Right atrium auricular region (tissue), 2 donors: Measurements from ENCODE around the gene GPR137. TPM values are rescaled to one million over a fixed set of nuclear protein-coding genes. Genes with fewer than 3 reads are reported as not detected.

ENCODE experiments used
- DNase-seq: peaks from one replicate; pipeline ENCODE4 v3.0.0-alpha.2; 2019; ENCODE audit warnings: low spot score
- H3K27ac ChIP-seq, 2 donors: fragments of 200-600 bp; sonication (generic); 1 replicate in 1 of 2; 2 replicates in 1 of 2; pipeline ENCODE4 v1.5.1; 2016 to 2019
- H3K27me3 ChIP-seq, 2 donors: fragments of 200-600 bp; sonication (generic); one replicate each; pipeline versions ENCODE4 v1.5.1 to v1.6.0; 2017 to 2019
- H3K36me3 ChIP-seq: fragments of 200-600 bp; sonication (generic); one replicate; pipeline ENCODE4 v1.5.1; 2016
- H3K4me1 ChIP-seq, 2 donors: fragments of 200-600 bp; sonication (generic); one replicate each; pipeline versions ENCODE4 v1.5.1 to v1.6.0; 2017 to 2019
- H3K4me3 ChIP-seq, 2 donors: fragments of 200-600 bp; sonication (generic); 1 replicate in 1 of 2; 2 replicates in 1 of 2; pipeline ENCODE4 v1.5.1; 2017 to 2019; ENCODE audit warnings: mild to moderate bottlenecking in 1 of 2, moderate library complexity in 1 of 2
- H3K9me3 ChIP-seq, 2 donors: fragments of 200-600 bp; sonication (generic); one replicate each; pipeline ENCODE4 v1.5.1; 2019
- total RNA-seq, 2 donors: library from RNA; depleted of rRNA; stranded (reverse); fragments of >200 nt; gene quantifications; one replicate each; pipeline ENCODE4 v1.1.0, GENCODE V29; 2016
- TF ChIP-seq, protein P1 (sequence below), 2 donors: fragments of 200-600 bp; sonication (generic); IDR thresholded peaks; one replicate each; pipeline ENCODE4 v1.5.1; 2019; ENCODE audit warnings: antibody characterized with exemption in 2 of 2

GPR137 gene
- total RNA-seq, 2 donors from 2014 or later = 22.1 to 23.5 TPM

DNA sequence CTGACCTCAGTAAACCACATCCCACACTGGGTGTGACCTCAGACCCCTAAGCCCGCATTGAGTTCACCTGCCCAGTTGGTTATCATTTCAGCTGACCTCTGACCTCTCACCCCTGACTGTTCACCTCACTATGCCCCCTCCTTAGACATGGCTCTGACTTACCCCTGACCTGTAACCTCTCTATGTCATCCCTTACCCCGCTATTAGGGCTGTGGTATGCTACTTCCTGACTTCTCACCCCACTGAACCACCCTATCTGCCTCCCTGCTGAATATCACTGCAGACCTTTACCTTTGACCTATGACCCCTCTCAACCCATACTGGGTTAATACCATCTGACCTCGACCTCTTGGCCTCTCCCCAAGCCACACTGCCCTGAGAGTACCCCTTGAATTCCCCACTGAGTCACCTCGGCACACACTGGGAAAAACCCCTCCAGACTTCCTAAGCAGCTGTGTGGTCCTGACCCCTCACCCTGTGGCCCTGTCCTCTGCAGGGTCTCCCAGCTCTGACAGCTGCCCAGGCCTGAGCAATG lies 26.0 kb upstream of the GPR137 start:
- no peaks in the 10 kb centered on the region for H3K27me3 ChIP-seq
- no peaks in the 10 kb centered on the region for H3K4me1 ChIP-seq
- peaks cover 61% of the 10 kb centered on the region for H3K36me3 ChIP-seq
- no peak overlapping the region for H3K4me3 ChIP-seq
- H3K27ac ChIP-seq = no peak overlapping the region
- no peaks in the 10 kb centered on the region for H3K9me3 ChIP-seq
- TF ChIP-seq, protein P1, sequence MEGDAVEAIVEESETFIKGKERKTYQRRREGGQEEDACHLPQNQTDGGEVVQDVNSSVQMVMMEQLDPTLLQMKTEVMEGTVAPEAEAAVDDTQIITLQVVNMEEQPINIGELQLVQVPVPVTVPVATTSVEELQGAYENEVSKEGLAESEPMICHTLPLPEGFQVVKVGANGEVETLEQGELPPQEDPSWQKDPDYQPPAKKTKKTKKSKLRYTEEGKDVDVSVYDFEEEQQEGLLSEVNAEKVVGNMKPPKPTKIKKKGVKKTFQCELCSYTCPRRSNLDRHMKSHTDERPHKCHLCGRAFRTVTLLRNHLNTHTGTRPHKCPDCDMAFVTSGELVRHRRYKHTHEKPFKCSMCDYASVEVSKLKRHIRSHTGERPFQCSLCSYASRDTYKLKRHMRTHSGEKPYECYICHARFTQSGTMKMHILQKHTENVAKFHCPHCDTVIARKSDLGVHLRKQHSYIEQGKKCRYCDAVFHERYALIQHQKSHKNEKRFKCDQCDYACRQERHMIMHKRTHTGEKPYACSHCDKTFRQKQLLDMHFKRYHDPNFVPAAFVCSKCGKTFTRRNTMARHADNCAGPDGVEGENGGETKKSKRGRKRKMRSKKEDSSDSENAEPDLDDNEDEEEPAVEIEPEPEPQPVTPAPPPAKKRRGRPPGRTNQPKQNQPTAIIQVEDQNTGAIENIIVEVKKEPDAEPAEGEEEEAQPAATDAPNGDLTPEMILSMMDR (IDR thresholded peaks at IDR 0.05) = no peak
- no peak for DNase-seq

DNA sequence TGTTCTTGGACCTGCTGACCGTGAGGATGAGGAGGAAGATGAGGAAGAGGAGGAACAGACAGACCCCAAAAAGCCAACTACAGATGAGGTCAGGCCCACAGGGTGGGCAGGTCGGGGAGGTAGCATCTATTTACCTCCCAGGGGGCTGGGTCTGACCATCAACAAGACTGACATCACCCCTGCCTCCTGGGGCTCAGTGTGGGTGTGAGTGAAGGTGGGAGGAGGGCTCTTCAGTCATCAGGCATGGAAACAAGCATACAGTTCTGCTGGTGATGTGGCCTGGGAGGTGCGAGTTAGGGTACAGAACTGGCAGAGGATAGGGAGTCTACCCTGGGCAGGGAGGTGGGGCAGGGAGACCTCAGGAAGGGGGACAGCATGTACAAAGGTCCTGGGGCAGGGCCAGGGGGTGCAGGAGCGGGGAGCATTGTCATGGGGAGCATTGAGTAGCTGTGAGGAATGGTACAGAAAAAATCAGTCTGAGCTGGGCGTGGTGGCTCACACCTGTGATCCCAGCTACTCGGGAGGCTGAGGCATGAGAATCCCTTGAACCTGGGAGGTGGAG lies 25.4 kb upstream of the GPR137 start:
- peaks cover 63% of the 10 kb centered on the region for H3K36me3 ChIP-seq
- no peaks in the 10 kb centered on the region for H3K4me1 ChIP-seq
- DNase-seq = no peak
- TF ChIP-seq, protein P1 (IDR thresholded peaks at IDR 0.05) = no peak
- H3K27me3 ChIP-seq = no peaks in the 10 kb centered on the region
- H3K9me3 ChIP-seq = no peaks in the 10 kb centered on the region
- no peak overlapping the region for H3K27ac ChIP-seq
- no peak overlapping the region for H3K4me3 ChIP-seq

DNA sequence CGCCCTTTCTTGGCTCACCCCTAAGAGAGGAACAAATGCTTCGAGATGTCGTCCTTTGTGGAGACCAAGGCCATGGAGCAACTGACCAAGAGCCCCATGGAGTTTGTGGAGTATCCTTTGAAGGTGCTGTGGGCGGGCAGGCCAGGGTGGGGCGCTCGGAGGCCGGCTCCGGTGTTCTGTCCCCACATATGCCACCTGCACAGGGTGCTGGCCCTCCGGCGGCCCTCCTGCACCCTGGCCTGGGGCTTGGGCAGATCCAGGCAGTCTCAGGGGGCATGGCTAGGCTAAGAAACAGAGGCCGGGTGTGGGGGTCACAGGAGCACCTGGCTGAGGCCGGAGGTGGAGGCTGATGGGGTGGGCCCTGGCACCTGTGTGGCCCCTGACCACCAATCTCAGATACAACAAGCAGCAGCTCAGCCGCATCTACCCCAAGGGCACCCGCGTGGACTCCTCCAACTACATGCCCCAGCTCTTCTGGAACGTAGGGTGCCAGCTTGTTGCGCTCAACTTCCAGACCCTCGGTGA lies 24.0 kb upstream of the GPR137 start:
- Histone ChIP-seq H3K27ac (no peak overlapping the region), H3K4me1 (peaks cover 0 to under 1% of the 10 kb centered on the region in 2 donors), H3K4me3 (no peak overlapping the region), H3K27me3 (no peaks in the 10 kb centered on the region), H3K36me3 (peaks cover 55% of the 10 kb centered on the region), H3K9me3 (no peaks in the 10 kb centered on the region)
- TF ChIP-seq, protein P1 (IDR thresholded peaks at IDR 0.05) = no peak
- DNase-seq = no peak

DNA sequence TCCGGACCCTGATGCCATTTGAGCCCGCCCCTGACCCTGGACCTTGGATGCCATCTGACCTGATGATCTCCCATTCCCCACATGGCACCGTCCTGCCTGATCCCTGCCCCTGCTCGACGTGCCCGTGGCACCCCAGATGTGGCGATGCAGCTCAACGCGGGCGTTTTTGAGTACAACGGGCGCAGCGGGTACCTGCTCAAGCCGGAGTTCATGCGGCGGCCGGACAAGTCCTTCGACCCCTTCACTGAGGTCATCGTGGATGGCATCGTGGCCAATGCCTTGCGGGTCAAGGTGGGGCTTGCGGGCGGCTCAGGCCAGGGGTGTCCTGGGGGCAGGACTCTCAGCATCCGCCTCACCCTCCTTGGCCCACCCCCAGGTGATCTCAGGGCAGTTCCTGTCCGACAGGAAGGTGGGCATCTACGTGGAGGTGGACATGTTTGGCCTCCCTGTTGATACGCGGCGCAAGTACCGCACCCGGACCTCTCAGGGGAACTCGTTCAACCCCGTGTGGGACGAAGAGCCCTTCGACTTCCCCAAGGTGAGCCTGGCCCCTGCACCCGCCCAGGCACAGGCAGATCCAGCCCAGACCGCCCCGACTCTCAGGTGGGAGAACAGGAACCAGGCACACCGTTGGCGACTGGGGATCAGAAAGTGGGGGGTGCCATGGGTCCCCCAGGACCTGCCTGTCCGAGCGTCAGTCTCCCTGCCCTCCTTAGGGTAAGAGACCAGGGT lies 23.2 kb upstream of the GPR137 start:
- TF ChIP-seq, protein P1 (IDR thresholded peaks at IDR 0.05) = no peak
- H3K27ac ChIP-seq = no peak overlapping the region
- no peak for DNase-seq

DNA sequence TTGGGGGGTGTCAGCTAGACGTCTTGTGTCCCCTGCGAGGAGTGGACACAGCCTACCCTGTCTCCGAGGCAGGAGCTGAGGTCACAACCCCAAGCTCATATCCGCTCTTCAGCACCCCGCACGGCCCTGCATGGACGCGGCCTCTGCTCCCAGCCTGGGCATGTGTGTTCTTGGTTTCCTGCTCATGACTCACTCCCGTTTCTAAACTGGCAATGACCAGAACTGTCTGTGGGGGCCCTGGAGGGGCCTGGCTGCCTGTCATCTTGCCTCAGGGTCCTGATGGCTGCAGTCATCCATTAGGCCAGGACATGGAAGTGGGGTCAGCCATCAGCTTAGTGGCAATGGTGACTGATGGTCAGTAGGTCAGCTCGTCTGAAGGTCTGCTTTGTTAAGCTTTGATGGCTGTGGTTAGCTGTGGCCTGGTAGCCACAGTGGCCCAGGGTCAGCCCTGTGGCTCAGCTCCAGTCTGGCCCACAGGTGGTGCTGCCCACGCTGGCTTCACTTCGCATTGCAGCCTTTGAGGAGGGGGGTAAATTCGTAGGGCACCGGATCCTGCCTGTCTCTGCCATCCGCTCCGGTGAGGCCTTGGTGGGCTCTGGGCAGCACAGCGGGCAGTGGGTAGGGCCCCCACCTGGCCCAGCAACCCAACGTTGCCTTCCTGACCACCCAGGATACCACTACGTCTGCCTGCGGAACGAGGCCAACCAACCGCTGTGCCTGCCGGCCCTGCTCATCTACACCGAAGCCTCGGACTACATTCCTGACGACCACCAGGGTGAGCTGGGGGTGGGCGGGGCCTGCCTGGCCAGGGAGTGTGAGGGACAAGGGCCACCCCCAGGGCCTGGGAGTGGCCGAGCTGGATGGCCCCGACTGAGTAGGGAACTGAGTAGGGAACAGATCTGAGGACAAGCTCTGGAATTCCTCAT lies 22.4 kb upstream of the GPR137 start:
- Histone ChIP-seq H3K27me3 (no peaks in the 10 kb centered on the region), H3K4me1 (peaks cover 0 to 17% of the 10 kb centered on the region in 2 donors), H3K27ac (no peak overlapping the region), H3K9me3 (no peaks in the 10 kb centered on the region), H3K4me3 (no peak overlapping the region), H3K36me3 (peaks cover 52% of the 10 kb centered on the region)
- TF ChIP-seq, protein P1 (IDR thresholded peaks at IDR 0.05) = no peak
- DNase-seq = no peak

More for the DNA sequence above, 23.2 kb upstream of the GPR137 start:
- Histone ChIP-seq H3K4me3 (no peak overlapping the region), H3K36me3 (peaks cover 54% of the 10 kb centered on the region), H3K4me1 (peaks cover 0 to 9% of the 10 kb centered on the region in 2 donors), H3K27me3 (no peaks in the 10 kb centered on the region), H3K9me3 (no peaks in the 10 kb centered on the region)
